Stimulated activated CD4-positive, alpha-beta T cell treated with anti-CD3 and anti-CD28 coated beads, TNF-alpha, amount 100 ng/mL, for 48 hours (primary cell): ENCODE measurements around the gene MMP20.

ENCODE experiments used
- DNase-seq, 3 donors: peaks; one replicate each; pipeline ENCODE4 v3.0.0-alpha.2; 2020; ENCODE audit warnings: low read depth in 3 of 3

Gene MMP20

DNA sequence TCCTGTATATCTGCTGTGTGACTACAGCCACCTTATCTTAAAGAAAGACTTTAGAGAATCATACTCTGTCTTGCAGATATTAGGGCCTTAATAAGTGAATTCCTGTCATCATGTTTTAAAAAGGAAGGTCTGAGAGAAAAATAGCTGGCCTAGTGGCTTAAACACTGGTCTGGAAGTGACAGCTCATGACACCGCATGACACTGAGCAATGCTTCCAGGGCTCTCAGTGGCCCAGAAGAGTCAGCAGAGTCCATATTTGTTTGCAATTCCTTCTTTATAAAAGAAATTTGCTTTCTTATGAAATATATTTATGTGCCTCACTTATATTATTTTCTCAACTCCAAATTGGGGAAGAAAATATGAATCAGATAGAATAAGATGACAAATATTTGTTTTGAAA, 33.0 kb downstream of the MMP20 start:
- DNase-seq, result no peak

DNA sequence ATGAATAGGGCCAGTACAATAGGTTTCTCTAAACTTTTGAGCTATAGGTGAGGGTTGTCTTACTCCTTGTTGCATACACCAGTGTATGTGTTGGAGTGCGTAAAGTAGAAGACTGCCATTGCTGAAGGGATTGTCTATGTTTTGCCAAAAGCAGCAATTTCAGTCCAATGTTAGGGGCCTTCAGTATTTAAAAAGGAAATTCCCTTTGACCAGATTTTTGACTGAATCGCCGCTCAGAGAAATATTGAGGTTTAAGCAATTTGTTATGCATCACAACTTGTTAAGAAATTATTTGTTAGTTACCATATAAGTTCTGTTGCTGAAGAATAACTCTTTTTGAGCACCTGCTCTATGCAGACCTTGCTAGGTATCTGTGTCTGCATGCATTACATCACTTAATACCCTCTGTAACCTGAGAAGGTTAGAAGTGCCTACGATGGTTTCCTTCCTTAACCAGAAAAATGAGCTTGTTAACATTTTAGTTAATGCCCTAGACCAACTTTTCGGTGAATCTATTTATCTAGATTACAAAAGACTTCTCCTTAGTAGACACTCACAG, 33.9 kb downstream of the MMP20 start:
- no peak for DNase-seq

DNA sequence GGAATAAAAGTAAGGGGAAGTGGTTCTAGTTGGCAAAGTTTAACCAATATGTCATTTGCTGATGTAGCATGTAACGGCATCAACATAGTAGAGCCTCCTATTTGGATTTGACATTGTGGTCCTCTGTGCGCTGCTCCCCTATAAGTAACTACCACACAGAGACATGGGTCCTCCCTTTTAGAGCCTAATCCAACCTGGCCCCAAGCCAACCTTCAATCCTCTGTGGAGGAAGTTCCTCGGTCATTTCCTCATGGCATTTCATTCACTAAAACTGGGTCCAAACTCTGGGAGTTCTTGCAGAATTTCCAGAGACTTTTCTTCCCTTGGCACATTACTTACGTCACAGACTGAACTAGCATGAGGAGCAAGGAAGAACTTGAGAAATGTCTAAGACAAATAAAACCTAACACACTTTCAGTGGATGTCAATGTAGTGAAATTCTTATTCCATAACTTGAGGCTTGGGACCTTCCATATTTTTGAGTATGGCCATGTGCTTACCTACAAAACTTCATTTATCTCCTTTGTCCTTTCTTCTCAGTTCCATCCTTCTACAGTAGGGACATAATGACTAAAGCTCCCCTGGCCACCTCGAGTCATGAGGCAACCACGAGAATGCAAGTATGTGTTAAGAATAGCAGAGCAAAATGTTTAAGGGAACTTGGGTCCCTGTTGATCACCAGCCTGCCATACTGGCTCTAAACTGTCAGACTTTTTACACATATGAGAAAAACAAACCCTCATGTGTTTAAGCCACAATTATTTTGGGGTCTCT, 34.7 kb downstream of the MMP20 start:
- DNase-seq, result no peak

DNA sequence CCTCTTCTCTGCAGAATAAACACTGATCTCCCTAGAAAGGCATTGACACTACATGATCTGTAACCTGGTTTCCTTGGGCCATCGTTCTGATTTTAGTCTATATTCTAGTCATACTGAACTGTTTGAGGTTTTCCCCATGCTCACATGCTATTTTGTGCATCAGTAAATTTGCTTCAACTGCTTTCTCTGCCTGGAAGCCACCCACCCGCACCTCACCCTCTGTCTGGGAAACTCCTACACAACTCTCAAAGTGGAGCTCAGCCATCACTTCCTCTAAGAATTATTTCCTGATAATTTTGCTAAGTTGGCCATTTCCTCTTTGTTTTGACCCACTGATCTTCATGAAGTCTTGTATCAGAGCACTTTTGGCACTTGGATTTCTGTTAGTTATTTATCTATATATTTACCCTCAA, 36.1 kb downstream of the MMP20 start:
- peak in 2 of 3 donors; percentile 24 to 42 for DNase-seq

DNA sequence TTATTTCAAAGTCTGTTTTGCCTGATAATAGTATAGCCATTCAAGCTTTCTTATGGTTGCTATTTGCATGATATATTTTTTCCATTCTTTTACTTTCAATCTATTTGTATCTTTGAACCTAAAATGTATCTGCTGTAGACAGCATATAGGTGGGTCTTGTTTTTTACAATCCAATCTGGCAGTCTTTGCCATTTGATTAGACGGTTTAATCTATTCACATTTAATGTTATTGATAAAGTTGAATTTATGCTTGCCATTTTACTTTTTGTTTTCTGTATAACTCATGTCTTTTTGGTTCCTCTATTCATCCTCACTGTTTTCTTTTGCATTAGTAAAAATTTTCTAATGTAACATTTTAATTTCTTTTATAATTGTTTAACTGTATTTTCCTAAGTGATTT, 37.4 kb downstream of the MMP20 start:
- DNase-seq, result no peak

DNA sequence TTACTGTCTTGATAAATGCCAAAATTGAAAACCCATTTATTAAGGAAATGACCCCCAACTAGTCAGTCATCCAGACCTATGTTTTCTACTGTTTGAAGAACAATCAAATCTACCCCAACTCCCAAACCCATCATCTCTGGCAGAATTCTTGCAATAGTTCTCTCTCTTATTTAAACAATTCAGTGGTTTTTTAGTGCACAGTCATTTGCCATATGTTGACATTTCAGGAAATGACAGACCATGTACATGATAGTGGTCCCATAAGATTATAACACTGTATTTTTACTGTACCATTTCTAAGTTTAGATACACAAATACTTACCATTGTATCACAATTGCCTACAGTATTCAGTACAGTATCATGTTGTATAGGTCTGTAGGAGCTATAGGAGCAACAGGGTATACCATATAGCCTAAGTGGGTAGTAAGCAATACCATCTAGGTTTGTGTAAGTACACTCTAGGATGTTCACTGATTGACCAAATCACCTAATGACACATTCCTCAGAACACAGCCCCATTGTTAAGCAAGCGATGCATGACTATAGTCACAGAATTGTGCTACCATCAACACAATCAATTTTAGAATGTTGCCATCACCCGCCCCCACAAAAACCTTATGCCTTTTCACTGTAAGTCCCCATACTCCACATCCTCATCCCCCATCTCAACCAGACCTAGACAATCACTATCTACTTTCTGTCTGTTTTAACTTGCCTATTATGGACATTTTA, 41.8 kb downstream of the MMP20 start:
- DNase-seq, result no peak

DNA sequence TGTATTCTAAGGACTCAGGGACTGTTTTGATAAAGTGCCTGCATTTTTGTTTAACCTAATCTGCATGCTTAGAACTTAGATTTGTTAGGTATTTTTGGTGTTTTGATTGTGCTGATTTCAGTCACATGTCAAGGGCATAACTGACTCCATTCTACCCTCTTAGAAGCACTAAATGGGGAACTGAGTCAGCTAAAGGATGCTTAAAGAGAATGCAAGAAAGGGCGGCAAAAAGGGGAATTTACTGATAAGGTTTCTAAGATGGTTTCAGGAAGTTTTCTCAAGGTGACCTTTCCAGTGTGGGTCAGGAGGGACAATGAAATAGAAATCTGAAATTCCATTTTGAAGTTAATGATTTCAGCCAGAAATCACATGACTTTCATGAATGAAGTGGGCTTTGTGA, 43.0 kb downstream of the MMP20 start:
- DNase-seq, result no peak

DNA sequence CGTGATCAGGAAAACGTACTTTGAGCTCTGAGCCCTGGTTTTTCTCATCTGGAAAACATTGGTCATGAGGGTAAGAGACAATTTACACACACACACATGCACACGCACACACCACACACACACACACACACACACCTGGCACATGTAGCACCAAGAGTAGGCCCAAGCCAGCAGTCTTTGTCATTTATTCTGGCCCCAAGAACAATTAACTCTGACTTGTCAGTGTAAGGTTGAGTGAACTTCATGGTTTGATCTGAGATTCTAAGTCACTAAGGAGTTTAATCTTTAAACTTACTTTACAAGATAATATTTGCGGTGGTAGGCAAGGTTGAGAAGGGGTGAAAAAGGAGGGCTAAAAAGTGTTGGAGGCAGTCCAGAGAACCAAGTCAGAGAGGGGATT, 44.1 kb downstream of the MMP20 start:
- DNase-seq, result no peak

DNA sequence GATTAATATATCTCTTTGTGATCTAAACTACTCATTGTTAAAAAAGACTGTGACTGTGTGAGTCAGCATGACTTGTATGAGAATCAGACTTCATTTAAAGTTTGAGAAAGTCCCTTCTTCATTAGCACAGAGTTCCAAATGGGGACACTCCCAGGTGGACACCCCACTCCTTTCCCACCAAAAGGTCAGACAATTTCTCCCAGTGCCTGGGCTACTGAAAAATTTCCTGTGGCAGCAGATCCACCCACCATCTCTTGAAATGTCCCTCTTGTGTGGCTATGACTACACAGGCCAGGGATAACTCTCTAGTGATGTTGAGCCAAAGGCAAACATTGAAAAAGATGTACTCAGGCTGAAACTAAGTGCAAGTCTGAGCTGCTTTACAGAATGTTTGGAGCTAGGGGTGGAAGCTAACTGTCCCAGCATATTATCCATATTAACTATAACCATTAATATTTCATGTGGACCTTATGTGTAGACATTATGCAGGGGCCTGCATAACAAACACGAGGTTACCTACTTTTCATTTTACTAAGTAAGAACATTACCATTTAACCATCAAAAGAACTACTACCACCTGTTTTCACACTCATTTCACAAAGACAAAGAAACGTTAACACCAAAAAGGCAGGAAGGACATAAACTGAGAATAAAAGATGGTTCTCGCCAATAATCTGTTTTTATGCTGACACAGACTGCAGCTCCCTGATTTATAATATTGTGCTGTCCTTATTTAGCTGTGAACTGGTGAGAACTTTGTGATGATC, 44.8 kb downstream of the MMP20 start:
- DNase-seq, result no peak

DNA sequence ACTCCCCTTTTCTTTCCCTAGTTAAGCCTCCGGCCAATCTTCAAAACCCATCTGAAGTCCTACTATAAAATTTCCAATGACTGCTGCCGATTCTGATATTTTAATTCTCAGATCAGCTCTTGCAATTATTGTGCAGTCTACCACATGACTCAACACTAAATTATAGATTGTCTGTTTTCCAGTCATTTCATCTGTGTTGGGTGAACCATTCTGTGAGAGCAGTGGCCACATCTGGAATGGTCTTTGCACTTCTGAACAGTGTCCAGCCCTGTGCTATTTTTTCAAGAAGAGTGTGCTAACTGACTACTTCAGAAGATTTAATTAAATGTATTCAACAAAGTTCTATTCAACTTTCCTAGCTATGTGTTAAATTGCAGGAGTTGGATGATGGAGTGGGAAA, 47.4 kb downstream of the MMP20 start:
- DNase-seq, result no peak

DNA sequence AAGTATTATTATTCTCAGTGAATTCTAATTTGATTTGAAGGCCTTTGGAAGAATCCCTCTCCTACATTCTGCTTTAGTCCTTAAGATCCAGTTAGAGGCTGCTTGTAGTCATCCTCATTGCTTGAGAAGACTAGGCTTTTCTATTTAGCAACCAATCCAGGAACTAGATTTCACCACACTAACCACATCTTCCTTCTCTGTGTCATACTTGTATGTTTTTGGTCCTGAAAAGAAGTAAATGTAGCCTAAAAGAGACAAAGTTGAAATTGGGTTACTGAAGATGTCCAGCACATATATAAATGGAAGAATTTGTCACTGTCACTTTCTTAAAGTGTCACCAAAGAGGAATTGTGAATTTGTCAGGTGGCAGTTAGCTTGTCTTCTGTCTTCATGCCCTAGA, 48.0 kb downstream of the MMP20 start:
- DNase-seq, result no peak

DNA sequence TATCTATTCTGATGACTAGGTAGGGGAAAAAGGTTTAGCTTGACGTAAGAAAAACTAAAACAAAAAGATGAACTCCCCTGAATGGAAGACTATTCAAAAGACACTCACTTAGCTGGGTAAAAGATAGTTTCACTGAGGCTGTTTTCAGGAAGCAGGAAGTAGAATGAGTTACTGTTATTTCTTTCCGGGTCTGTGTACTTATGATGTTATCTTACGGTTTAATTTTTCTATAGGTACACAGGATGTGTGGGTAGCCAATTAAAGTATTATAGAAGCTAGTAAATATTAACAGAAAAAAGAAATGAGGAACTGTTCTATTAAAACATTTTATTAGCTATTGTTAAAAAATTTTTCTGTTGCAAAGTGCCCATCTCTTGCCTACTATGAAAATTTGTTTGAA, 48.8 kb downstream of the MMP20 start:
- DNase-seq, result no peak

DNA sequence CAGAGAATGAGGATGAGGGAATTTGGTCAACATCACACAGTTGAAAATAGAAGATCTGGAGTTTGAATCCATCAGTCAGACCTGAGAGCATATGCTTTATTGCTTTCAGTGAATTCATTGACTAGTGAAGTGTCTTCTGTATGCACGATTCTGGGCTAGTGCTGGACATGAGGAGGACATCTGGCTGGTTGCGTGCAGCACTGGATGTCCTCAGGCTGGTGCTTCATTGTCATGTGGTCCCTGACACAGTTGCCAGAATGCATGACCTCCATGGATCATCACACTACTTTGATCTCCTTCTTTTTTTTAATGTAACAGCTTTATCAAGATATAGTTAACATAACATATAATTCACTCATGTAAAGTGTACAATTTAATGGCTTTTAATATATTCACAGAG, 50.1 kb downstream of the MMP20 start:
- DNase-seq, result no peak

DNA sequence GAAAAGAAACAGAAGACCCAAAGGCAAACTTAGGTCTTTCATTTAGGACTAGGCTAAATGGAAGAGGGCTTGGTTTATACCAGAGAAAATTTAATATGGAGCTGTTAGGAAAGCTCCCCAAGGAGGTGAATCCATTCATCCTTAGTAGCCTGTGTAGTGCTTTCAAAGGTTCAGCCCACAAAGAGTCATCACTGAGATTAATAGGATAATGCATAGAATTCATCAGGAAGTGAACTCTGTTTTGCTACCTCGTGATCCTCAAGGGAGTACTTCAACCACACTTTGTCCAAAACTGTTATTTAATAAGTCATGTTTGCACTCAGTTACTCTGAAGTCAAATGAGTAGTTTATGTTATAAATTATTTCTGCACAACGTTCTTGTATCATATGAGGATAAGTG, 51.3 kb downstream of the MMP20 start:
- no peak for DNase-seq

DNA sequence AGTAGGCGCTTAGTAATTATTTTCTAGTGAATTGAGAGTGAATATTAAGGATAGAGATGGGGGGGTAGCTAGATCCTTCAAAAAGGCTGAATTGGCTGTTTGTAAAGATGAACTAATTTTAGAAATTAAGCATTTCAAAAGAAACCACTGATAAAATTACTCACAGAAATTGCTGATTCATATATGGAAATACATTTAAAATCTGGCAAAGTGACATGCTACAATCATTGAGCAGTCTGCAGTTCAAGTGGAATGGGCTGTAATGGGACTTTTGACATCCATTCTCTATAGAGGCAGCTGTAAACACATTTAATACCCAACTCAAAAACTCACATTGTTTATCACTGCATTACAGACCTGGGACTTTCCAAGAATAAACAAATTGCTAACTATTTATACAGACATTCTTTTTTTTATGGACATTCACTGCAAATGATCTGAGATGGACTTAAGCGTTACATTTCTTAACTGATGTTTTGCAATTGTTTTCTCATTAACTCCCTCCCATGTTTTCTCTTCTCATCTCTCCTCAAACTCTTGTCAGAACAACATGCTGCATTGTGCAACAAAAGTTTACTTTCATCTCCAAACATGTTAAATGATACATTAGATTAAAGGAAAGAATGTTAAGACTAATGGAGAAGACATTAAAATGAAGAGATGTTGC, 52.4 kb downstream of the MMP20 start:
- no peak for DNase-seq

DNA sequence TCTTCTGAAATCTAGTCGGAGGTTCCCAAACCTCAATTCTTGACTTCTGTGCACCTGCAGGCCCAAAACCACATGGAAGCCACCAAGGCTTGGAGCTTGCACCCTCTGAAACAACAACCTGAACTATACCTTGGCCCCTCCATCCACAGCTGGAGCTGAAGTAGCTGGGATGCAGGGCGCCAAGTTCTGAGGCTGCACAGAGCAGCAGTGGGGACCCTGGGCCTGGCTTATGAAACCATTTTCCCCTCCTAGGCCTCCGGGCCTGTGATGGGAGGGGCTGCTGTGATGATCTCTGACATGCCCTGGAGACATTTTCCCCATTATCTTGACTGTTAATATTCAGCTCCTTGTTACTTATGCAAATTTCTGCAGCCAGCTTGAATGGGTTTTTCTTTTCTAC, 56.3 kb downstream of the MMP20 start:
- DNase-seq, result no peak

DNA sequence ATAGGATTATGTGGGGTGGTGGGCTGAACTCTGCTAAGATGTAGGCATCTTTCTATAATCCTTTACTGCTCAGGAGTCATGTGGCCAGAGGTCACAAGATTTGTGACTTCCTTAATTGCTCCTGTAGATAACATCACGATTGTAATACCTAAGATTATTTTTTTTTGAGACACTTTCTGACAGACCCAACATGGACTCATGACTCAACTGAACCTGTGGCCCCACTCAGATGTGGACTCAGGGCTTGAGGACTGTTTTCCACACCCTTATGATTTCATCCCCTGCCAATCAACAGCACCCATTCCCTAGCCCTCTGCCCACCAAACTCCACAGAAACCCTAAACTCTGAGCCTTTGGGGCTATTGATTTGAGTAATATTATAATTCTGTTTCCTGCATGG, 59.0 kb downstream of the MMP20 start:
- no peak for DNase-seq

DNA sequence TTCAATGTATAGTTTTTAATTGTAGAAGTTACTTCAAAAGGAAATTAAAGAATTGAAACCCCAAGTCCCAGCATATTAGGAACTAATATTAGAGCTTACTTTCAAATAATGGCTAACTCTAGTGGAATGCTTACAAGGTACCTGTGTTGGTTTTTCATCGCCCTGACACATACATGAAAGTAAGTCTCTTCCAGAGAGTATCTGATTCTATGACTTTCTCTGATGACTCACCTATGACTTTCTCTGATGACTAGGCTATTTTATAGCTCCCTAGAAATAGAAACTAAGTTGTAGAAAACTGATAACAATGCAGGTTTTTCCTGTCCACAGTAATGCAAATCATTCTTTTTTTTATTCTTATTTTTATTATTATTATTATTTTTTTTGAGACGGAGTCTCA, 61.0 kb downstream of the MMP20 start:
- DNase-seq, result no peak

DNA sequence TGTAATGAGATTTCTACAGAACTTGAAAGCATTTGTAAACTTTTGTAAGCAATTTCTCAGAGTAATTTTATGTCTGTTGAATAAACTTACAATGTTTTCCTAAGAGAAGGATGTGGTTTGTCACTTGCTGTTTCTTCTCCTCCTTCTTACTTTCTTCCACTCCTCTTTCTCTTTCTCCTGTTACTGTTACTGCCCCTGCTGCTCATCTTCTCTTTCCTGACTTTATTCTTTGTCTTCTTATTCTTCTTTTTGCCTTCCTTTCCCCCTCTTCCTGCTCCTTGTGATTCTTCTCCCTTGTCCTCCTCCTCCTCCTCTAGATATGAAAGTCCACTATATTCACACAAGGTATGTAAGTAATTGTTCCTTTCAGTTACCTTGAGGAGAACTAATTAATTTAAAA, 63.5 kb downstream of the MMP20 start:
- DNase-seq, result no peak

DNA sequence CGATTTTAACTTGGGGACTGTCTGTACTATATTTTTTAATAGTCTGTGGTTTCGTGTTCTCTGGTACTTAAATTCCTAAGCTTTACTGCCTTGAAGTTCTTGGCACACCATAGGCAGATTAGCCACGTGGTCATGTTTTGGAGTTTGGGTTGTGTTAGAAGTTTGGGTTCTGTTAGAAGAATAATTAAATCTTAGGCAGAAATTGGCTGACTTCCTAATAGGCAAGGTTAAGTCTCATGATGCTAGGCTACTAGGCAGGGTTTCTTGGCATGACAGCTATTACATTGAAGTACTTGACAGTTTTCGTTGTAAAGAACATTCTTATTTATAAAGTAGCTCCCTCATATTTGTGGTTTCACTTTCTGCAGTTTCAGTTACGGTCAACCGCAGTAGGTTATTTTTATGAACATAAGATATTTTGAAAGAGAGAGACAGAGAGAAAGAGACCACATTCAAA, 64.5 kb downstream of the MMP20 start:
- no peak for DNase-seq

DNA sequence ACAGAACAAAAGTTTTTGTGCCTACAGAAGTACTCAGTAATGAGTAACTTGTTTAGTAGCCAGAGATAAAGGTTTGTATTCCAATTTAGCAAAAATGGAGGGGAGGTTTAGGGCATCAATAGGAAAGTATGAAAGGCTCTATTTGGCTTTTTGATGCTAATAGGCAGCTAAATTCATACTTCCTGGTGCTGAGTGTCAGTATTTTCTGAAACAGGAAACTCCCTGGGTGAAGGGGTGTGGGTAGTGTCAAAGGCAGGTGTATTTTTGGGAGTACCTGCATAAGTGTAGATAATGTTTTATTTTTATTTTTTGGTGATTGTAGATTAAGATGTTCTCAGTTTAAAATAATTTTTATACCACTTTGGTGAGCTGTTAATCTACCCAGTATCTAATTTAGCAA, 65.3 kb downstream of the MMP20 start:
- no peak for DNase-seq

DNA sequence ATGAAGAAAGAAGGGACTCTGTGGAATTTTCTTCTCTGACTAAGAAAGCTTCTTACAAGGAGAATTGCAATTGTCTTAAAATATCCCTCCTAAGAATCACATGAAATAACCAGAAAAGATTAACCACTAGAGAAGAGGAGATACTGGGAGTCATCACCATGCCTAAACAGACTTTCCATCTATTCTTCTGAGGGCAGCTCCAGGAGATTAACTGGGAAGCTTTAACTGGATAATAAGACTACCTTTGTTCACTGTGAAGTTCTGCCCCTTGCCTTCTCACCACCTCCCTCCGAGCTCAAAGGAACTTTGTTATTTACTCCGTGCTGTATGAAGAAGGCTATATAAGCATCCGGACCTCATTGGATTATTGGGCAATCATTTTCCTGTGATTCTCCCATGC, 70.0 kb downstream of the MMP20 start:
- DNase-seq, result no peak
